HCT116 (cell line): ENCODE measurements around the gene TFPI2.

ENCODE experiments used
- EZH2 ChIP-seq: fragments of 200-600 bp; sonication (generic); IDR thresholded peaks from 2 replicates; pipeline ENCODE4 v1.6.1; 2017; ENCODE audit warnings: antibody characterized with exemption, mixed run types
- EZH2phosphoT487 ChIP-seq: fragments of 200-600 bp; IDR thresholded peaks from 2 replicates; pipeline ENCODE4 v1.6.1; 2018; ENCODE audit warnings: antibody characterized with exemption, borderline replicate concordance
- JUND ChIP-seq: IDR thresholded peaks from 2 replicates; pipeline ENCODE4 v1.6.1; 2012
- POLR2A ChIP-seq: IDR thresholded peaks from 2 replicates; pipeline ENCODE4 v1.7.0; 2011; ENCODE audit warnings: borderline replicate concordance; ENCODE audit not compliant: insufficient read depth, insufficient read length; ENCODE audit errors: extremely low read depth
- POLR2AphosphoS5 ChIP-seq: IDR thresholded peaks from 2 replicates; pipeline ENCODE4 v1.6.1; 2011; ENCODE audit warnings: mild to moderate bottlenecking, low read depth, low read length, moderate library complexity
- SP1 ChIP-seq: IDR thresholded peaks from 2 replicates; pipeline ENCODE4 v1.6.1; 2012; ENCODE audit warnings: low read depth
- SRF ChIP-seq: IDR thresholded peaks from 2 replicates; pipeline ENCODE4 v1.6.1; 2012; ENCODE audit warnings: low read depth
- ZNF274 ChIP-seq: fragments of 200-500 bp; sonication (Bioruptor generic); IDR thresholded peaks from 2 replicates; pipeline ENCODE4 v1.6.1; 2014; ENCODE audit warnings: mild to moderate bottlenecking, low read depth, low read length, inconsistent platforms
- TF ChIP-seq, protein P1 (sequence below), 3 experiments: fragments of 200-600 bp in 1 of 3; sonication (generic) in 1 of 3; IDR thresholded peaks in 2 of 3; conservative IDR thresholded peaks in 1 of 3; 2 replicates each; pipeline ENCODE4 v1.5.1; 2012 to 2017; ENCODE audit warnings: low read depth in 2 of 3, low read length in 2 of 3, antibody characterized with exemption in 1 of 3, borderline replicate concordance in 1 of 3, control low read depth in 1 of 3, mild to moderate bottlenecking in 1 of 3, mixed read lengths in 1 of 3, mixed run types in 1 of 3, moderate library complexity in 1 of 3; ENCODE audit not compliant: insufficient read depth in 1 of 3
- TF ChIP-seq, protein P2 (sequence below): IDR thresholded peaks from 2 replicates; pipeline ENCODE4 v1.6.1; 2012
- TF ChIP-seq, protein P3 (sequence below): IDR thresholded peaks from 2 replicates; pipeline ENCODE4 v1.6.1; 2012; ENCODE audit warnings: low read depth
- TF ChIP-seq, protein P4 (sequence below): IDR thresholded peaks from 2 replicates; pipeline ENCODE4 v1.6.1; 2012

DNA sequence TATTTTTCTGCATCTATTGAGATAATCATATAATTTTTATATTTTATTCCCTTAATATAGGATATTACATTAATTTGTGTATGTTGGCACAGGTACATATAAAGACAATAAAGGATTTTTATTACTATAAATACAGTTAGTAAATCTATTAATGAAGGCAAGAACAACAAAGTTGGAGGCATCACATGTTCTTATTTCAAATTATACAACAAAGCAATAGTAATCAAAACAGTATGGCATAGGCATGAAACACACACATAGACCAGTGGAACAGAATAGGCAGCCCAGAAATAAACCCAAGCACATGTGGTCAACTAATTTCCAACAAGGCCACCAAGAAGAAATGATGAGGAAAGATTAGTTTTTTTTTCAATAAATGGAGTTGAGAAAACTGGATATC is 11.2 kb downstream of the TFPI2 start:
- TF ChIP-seq POLR2A = no peak
- TF ChIP-seq EZH2phosphoT487 = no peak
- TF ChIP-seq ZNF274 = no peak
- TF ChIP-seq, protein P1, sequence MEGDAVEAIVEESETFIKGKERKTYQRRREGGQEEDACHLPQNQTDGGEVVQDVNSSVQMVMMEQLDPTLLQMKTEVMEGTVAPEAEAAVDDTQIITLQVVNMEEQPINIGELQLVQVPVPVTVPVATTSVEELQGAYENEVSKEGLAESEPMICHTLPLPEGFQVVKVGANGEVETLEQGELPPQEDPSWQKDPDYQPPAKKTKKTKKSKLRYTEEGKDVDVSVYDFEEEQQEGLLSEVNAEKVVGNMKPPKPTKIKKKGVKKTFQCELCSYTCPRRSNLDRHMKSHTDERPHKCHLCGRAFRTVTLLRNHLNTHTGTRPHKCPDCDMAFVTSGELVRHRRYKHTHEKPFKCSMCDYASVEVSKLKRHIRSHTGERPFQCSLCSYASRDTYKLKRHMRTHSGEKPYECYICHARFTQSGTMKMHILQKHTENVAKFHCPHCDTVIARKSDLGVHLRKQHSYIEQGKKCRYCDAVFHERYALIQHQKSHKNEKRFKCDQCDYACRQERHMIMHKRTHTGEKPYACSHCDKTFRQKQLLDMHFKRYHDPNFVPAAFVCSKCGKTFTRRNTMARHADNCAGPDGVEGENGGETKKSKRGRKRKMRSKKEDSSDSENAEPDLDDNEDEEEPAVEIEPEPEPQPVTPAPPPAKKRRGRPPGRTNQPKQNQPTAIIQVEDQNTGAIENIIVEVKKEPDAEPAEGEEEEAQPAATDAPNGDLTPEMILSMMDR (IDR thresholded peaks at IDR 0.05 in 2 of 3, conservative IDR thresholded peaks at IDR 0.05 in 1 of 3; ENCODE audit: borderline replicate concordance in 1 of 3, insufficient read depth in 1 of 3, low read depth in 2 of 3, low read length in 2 of 3) = no peak
- no peak for TF ChIP-seq JUND
- no peak for TF ChIP-seq SRF
- TF ChIP-seq, protein P2, sequence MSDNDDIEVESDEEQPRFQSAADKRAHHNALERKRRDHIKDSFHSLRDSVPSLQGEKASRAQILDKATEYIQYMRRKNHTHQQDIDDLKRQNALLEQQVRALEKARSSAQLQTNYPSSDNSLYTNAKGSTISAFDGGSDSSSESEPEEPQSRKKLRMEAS = no peak
- no peak for TF ChIP-seq SP1
- no peak for TF ChIP-seq EZH2
- TF ChIP-seq, protein P3, sequence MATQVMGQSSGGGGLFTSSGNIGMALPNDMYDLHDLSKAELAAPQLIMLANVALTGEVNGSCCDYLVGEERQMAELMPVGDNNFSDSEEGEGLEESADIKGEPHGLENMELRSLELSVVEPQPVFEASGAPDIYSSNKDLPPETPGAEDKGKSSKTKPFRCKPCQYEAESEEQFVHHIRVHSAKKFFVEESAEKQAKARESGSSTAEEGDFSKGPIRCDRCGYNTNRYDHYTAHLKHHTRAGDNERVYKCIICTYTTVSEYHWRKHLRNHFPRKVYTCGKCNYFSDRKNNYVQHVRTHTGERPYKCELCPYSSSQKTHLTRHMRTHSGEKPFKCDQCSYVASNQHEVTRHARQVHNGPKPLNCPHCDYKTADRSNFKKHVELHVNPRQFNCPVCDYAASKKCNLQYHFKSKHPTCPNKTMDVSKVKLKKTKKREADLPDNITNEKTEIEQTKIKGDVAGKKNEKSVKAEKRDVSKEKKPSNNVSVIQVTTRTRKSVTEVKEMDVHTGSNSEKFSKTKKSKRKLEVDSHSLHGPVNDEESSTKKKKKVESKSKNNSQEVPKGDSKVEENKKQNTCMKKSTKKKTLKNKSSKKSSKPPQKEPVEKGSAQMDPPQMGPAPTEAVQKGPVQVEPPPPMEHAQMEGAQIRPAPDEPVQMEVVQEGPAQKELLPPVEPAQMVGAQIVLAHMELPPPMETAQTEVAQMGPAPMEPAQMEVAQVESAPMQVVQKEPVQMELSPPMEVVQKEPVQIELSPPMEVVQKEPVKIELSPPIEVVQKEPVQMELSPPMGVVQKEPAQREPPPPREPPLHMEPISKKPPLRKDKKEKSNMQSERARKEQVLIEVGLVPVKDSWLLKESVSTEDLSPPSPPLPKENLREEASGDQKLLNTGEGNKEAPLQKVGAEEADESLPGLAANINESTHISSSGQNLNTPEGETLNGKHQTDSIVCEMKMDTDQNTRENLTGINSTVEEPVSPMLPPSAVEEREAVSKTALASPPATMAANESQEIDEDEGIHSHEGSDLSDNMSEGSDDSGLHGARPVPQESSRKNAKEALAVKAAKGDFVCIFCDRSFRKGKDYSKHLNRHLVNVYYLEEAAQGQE = no peak
- no peak for TF ChIP-seq POLR2AphosphoS5
- TF ChIP-seq, protein P4, sequence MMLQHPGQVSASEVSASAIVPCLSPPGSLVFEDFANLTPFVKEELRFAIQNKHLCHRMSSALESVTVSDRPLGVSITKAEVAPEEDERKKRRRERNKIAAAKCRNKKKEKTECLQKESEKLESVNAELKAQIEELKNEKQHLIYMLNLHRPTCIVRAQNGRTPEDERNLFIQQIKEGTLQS = no peak
